GM18858 (cell line): Measurements from ENCODE around the gene UBR1.

Experiments used
- ATAC-seq: cut with Tn5 transposase; IDR thresholded peaks from one replicate; pipeline ENCODE4 v1.9.1; 2021; ENCODE audit not compliant: unreplicated experiment

Gene UBR1

DNA sequence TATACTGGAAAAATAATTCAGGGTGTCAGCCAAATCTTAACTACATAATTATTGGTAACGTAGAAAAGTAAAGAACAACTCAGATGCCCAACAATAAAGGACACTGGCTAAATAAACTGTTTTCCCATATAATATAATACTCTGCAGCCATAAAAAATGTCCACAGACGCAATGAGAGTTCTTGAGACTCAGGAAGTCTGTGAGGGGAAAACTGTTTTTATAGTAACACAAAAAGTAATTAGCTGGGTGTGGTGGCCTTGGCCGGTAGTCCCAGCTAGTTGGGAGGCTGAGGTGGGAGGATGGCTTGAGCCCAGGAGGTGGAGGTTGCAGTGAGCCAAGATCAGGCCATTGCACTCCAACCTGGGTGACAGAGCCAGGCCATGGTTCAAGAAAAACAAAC, 5.5 kb upstream of the UBR1 start:
- no peak for ATAC-seq

DNA sequence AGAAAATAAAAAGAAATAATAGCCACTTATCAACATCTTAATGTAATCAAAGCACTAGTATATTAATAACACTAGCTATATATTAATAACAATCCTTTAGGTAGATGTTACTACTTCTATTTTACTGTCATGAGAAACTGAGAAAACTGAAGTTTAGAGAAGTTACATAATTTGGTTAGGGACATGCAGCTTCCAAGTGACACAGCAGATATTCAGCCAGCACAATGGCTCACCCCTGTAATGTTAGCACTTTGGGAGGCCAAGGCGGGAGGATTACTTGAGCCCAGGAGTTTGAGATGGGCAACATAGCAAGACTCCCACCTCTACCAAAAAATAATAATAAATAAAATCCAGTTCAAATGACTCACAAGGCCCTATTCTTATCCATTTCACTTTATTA, 1.9 kb upstream of the UBR1 start:
- ATAC-seq: no peak

DNA sequence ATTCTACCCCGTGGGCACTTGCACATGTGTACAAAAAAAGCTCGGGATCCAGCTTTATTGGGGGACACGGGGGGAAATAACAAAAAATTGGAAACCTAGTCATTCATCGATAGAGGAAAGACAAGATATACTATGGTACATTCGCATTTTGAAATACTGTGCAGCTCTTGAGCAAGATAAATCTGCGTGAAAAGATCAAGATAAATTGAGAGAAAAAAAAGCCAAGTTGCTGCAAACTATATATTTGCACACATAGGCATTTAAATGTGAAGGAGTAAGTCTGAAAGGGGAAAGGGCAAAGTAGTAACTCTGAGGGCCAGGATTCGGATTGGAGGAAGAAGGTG, 620 bp upstream of the UBR1 start:
- ATAC-seq: no peak

DNA sequence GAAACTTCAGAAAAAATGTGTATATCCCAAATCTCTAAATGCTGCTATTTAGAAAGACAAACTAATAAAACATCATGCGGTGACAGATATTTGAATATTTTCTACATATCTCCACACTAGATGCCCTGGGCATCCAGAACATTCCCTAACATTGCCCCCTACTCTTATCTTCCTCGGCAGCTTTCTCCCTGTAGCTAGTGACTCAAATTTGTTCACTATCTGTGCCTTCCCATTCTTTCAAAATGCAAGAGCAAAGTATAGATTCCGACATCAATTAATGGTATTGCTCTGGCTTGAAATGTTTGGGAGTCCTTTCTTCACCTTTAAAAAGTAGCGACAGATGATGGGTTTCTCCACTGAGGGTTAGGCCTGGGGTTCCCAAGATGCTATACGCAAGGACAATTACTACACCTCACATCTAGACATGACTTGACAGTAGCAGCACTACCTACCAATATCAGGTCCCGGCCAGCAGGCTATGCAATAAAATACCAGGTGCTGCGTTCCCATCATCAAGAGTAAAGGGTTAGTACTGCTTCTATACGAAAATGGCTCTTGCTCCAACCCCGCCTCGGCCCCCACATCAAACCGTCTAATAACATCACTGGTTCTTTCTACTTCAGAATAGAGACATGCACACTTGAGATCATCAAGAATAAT, 631 bp downstream of the UBR1 start:
- no peak for ATAC-seq

DNA sequence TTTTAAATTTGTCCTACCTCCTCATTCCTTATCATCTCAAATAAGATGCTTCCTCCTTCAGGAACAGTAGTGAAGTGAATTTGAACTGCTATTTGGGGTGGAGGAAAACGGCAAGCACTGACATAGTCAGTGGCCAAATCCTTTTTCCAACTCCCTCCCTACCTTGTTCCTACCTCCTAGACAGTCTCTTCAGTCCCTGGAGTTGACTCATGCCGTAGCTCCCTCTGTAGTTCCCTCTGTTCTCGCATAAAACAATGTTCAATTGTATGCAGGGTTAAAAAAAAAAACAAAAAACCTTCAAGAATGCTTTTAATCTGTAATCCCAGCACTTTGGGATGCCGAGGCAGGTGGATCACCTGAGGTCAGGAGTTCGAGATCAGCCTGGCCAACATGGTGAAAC, 1.4 kb downstream of the UBR1 start:
- no peak for ATAC-seq

DNA sequence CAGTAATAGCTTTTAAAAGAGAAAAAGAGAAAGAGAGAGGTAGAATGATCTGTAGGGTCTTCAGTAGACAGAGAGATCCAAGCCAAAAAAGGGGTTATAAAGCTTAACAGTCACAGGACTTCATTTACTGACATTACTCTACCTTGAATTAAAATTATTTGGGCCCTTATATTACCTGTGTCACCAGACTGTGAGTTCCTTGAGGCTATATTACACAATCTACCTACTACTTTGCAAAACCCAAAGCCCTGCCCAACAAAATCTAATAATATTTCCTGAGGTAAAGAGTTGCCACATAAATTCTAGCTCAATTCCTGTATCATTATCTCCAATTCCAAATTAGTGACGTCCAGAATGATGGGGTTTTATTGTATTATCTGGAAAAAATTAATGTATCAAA, 1.9 kb downstream of the UBR1 start:
- no peak for ATAC-seq

DNA sequence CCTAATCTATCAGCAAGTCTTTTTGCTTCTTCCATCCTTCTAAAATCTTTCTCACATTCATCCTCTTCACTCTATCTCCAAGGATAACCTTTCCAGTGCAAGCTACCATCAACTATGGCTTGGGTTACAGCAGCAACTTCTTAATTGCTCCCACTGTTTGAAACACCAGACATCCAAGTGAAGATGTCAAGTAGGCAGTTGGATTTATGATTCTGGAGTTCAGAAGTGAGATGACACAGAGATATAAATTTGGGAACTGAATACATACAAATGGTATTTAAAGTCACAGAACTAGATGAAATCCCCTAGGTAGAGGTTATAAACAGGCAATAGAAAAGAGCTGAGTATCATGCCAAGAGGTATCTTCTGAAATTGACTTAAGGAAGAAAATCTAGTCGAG, 3.7 kb downstream of the UBR1 start:
- ATAC-seq: no peak

DNA sequence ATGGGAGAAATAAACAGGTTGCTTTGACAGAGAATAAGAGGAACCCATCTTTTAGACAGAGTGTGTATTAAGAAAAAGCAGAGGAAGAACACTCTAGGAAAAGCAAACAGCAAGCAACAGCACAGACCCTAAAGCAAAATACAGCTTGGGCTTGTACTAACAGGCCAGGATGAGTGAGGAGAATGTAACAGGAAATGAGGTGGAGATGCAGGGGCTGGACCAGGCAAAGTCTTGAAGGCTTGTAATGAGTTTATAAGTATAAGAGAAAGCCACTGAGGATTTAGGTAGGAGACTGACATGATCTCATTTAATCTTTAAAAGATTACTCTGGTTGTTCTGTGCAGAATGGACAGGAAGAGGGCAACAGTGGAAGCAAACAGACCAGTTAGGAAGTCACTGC, 4.9 kb downstream of the UBR1 start:
- no peak for ATAC-seq

DNA sequence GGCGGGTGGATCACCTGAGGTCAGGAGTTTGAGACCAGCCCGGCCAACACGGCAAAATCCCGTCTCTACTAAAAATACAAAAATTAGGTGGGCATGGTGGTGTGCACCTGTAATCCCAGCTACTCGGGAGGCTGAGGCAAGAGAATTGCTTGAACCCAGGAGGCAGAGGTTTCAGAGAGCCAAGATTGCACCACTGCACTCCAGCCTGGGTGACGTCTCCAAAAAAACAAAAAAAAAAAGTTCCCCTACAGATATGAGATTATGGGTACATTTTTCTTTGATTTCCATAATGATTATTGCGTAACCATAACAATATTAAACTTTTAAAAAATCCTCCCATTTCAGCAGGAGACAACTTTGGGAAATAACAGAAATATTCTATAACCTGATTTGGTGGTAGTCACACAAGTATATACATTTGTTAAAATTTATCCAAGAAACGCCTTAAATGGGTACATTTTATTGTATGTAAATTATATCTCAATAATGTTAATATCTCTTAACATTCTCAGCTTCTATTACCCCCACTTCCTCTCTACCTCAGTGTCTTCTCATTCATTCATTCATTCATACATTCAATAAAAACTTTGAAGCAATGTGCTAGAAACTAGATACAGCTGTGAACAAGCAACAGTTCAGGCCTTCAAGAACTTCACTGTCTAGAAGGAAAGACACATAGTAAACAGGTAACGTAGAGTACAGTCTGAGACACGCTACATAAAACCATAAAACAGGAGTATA, 6.6 kb downstream of the UBR1 start:
- no peak for ATAC-seq

DNA sequence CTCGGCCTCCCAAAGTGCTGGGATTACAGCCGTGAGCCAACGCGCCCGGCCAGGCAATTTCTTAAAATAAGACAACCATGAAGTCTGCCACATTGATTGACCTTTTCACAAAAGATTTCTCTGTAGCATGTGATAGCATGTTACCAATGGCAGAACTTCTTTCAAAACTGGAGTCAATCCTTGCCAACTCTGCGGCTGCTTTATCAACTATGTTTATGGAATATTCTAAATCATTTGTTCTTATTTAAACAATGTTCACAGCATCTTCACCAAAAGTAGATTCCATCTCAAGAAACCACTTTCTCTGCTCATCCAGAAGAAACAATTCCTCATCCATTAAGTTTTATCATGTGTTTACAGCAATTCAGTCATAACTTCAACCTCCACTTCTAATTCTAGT, 9.4 kb downstream of the UBR1 start:
- ATAC-seq: no peak

DNA sequence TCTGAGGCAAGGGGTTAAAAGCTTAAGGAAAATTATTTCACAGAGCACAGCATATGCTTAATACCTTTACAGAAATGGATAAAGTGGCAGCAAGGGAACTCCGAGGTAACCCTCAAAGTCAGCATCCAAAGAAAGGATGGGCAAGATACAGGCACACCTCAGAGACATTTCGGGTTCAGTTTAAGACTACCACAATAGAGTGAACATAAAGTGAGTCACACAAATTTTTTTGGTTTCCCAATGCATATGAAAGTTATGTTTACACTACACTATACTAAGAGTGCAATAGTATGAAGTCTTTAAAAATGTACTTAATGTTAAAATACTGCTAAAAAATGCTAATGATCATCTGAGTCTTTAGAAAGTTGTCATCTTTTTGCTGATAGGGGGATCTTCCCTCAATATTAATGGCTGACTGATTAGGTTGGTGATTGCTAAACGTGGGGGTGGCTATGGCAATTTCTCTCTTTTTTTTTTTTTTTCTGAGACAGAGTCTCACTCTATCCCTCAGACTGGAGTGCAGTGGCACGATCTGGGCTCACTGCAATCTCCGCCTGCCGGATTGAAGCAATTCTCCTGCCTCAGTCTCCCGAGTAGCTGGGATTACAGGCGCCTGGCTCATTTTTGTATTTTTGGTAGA, 10.0 kb downstream of the UBR1 start:
- no peak for ATAC-seq

DNA sequence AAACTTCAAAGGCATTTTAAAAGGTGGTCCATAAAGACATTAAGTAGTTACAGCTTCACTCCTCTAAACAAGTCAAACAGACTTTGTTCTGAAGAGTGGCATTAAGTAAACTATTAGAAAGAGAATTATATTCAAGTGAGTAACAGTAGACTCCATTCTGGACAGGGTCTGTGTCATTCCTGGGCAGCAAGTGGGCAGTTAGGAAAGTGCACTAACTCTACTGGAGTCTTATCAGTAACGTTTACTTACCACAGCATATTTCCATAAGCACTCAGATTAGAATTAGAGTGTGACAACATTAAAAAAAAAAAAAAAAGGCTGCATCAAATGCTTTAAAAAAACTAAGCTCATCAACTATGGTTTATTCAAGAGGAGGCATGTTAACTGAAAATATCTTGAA, 10.6 kb downstream of the UBR1 start:
- no peak for ATAC-seq

DNA sequence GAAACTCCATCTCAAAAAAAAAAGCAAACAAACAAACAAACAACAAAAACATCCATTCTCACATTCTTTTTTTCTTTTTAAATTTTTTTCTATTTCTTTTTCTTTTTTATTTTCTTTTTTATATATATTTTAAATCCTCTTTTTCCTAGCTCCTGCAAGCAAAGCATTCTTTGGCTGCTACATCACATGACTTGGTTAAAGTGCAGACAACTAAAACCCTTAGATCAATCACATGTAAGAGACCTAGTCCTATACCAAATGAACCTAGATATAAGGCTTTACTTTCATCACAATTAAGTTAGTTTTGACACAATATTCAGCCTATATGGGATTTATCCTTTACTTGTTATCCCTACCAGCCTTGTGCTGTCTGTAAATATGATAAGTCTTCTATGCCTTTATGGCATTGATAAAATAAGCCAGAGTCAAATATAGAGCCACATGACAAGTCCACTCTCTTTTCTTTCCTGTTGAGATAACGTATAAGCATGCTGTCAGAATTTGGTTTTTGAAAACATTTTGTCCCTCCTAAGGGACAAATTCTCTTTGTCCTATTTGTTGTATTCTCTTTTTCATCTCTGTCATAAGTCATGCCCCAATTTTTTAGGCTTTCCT, 11.3 kb downstream of the UBR1 start:
- ATAC-seq: no peak

DNA sequence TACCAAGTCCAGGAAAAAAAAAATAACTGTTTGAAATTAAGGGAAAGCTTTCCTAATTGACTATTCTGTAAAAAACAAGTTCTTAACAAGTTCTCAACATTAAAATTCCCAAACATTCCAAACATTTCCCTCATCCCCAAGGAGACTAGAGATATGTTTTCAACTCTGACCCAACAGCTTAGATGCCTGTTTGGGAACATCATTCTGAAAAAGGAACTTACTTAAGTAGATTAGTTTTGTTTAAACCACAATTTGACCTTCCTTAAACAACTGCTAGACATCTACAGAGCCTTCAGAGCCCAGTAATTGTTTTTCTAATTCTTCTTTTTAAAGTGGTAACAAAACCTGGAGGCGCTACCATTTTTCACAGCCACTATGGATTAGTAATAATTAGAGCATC, 12.8 kb downstream of the UBR1 start:
- no peak for ATAC-seq

DNA sequence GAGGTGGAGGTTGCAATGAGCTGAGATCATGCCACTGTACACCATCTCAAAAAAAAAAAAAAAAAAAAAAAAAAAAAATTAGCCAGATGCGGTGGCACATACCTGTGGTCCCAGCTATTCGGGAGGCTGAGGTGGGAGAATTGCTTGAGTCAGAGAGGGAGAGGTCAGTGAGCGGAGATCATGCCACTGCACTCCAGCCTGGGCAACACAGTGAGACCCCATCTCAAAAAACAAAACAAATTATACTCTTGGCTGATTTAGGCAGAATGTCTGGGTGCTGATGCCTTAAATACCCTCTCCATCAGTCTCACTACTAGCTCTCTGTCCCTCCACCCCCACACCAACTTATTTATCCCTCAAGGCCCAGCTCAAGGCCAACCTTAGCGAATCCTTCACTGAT, 14.0 kb downstream of the UBR1 start:
- ATAC-seq: no peak

DNA sequence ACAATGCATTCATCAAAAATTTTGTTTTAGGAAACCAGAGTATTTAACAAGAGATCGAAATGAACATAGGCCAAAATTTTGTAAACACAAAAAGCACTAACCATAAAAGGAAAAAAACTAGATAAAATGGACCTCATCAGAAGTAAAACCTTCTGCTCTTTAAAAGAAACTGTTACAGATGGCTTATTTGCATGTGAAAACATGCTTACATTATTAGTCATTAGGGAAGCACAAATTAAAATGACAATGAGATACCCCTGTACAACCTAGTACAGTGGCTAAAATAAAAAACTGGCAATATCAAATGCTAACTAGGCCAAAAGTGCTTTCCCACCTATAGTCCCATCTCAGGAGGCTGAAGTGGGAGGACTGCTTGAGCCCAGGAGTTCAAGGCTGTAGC, 19.3 kb downstream of the UBR1 start:
- ATAC-seq: no peak

DNA sequence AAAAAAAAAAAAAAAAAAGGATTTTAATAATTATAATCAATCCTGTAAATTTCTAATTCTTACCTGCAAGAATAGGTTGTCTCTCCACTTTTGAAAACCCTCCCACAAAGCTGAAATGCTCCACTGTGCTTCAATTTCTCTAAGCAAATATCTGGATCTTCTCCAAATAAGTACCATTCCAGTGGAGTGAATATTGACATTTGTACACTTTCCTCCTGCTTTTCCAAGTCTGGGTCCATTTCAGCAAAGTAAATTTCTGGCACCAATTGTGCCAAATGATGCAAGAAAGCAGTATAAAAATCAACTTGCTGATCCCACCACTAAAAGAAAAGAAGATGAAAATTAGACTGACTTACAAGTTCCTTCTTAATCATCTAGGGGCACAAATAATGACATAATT, 19.9 kb downstream of the UBR1 start:
- no peak for ATAC-seq

DNA sequence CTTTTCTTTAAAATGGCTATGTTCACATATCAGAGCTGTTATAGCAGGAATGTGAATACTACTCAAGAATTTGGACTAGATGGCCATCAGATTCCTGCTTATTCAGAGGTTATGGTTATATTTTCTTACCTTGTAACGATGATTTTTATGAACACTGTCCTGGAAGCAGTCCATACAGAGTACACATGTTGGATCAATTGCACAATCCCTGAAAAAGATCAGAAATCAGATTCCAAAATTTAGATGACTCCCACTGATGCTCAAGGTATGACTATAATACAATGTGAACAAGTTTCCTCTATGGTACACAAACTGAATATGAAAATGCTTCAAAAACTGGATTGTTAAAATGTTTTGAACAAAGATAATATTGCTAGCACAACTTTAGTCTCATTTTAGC, 23.3 kb downstream of the UBR1 start:
- no peak for ATAC-seq

DNA sequence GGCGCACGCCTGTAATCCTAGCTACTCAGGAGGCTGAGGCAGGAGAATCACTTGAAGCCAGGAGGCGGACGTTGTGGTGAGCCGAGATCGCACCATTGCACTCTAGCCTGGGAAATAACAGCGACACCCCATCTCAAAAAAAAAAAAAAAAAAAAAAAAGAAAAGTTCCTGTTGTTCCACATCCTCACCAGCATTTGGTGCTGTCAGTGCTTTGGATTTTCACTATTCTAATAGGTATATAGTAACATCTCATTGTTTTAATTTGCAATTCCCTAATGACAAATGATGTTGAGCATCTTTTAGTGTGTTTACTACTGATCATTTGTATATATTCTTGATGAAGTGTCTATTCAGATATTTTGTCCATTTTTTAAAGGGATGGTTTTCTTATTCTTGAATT, 24.6 kb downstream of the UBR1 start:
- no peak for ATAC-seq

DNA sequence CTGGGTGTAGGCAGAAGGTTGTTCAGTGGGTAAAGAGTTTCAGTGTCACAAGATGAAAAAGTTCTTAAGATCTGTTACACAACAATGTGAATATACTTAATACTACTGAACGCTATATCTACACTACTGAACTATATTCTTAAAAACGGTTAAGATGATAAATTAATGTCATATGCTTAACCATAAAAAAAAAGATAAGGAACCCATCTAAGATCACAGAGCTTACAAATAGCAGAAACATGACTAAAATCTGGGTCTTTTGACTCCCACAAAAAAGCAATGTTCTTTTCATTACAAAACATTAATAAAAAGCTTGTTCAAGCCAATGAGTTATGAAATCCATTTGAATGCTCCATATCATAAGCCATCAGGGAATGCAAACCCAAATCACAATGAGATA, 34.4 kb downstream of the UBR1 start:
- ATAC-seq: no peak

DNA sequence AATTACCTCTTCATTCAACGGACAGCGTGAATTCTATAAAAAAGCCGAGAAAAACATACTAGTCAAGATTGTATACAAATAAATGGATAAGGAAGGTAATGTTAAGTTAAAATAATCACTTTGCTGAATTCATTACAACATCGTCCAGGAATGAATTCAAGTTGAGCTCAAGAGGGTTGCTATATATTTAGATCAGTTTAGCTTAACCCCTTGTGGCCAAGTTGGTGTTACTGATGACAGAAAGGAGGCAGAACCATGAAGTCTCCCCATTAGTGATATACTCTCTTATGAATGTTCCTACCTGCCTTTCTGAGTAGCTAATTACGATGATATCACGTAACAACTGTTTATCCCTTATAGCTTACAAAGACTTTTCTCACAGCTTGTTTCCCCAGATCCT, 34.9 kb downstream of the UBR1 start:
- ATAC-seq: no peak

DNA sequence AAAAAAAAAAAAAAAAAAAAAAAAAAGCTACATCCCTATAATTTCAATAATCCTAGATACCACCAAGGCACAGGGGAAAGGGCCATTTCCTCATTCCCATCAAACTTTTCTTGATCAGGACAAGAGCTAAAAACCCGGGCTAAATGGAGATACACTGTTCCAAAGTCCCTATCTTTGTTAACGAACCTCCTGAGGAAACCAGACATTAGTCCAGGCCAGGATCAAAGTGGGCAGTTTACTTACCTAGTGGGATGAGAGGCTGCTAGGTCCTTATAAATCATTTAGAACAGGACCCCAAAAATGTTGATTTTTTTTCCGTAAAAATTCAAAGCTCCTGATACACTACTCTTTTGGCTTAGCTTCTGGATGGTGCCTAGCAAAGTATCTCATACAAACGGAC, 35.6 kb downstream of the UBR1 start:
- no peak for ATAC-seq
